NB4 (cell line): Measurements from ENCODE around the gene DIO1.

Source experiments
- POLR2A ChIP-seq: IDR thresholded peaks from 2 replicates; pipeline ENCODE4 v1.6.1; 2011; ENCODE audit warnings: mild to moderate bottlenecking; ENCODE audit not compliant: insufficient read length; ENCODE audit errors: extremely low read depth
- TF ChIP-seq, protein P1 (sequence below): IDR thresholded peaks from one replicate; pipeline ENCODE4 v1.5.1; 2012; ENCODE audit warnings: low read depth, low read length

DNA sequence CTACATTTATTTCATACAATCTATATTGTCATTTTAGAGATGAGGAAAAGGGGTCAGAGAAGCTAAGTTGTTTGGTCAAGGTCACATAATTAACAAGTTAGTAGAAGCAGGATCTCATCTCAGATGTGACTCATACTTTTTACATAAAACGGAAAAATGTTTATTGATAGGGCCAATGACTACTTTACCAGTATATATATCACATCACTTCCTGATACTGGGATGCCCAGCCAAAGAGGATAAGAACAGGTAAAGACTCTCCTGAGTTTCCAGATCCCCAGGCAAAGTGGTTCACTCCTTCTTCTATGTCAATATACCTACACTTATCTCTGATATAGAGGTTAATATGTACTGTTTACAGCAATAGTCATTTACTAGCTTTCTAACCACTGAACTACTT is 25.4 kb upstream of the DIO1 start:
- TF ChIP-seq, protein P1, sequence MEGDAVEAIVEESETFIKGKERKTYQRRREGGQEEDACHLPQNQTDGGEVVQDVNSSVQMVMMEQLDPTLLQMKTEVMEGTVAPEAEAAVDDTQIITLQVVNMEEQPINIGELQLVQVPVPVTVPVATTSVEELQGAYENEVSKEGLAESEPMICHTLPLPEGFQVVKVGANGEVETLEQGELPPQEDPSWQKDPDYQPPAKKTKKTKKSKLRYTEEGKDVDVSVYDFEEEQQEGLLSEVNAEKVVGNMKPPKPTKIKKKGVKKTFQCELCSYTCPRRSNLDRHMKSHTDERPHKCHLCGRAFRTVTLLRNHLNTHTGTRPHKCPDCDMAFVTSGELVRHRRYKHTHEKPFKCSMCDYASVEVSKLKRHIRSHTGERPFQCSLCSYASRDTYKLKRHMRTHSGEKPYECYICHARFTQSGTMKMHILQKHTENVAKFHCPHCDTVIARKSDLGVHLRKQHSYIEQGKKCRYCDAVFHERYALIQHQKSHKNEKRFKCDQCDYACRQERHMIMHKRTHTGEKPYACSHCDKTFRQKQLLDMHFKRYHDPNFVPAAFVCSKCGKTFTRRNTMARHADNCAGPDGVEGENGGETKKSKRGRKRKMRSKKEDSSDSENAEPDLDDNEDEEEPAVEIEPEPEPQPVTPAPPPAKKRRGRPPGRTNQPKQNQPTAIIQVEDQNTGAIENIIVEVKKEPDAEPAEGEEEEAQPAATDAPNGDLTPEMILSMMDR, result no peak
- TF ChIP-seq POLR2A, result no peak
